Central memory CD8-positive, alpha-beta T cell (primary cell): ENCODE data around the gene CSF2RB.

Experiments
- ATAC-seq: fragments of 150-1000 bp; cut with Tn5 transposase; replicated peaks from 2 replicates; pipeline ENCODE4 v1.10.0; 2022; ENCODE audit warnings: mild to moderate bottlenecking, moderate FRiP score, moderate number of reproducible peaks; ENCODE audit not compliant: poor library complexity, severe bottlenecking; ENCODE audit errors: extremely low read depth
- DNase-seq, 2 donors: peaks; one replicate each; pipeline ENCODE4 v3.0.0; 2021; ENCODE audit warnings: low spot score in 2 of 2
- H3K27ac Mint-ChIP-seq: one replicate; pipeline ENCODE4 v1.8.0; 2022; ENCODE audit warnings: low read depth, mild to moderate bottlenecking, moderate library complexity, mixed read lengths
- H3K27me3 Mint-ChIP-seq: one replicate; pipeline ENCODE4 v1.8.0; 2022; ENCODE audit warnings: mixed read lengths
- H3K36me3 Mint-ChIP-seq: one replicate; pipeline ENCODE4 v1.8.0; 2022; ENCODE audit warnings: mild to moderate bottlenecking, moderate library complexity, mixed read lengths; ENCODE audit not compliant: insufficient read depth
- H3K4me1 Mint-ChIP-seq: one replicate; pipeline ENCODE4 v1.8.0; 2022; ENCODE audit warnings: mixed read lengths
- H3K4me3 Mint-ChIP-seq: one replicate; pipeline ENCODE4 v1.8.0; 2022; ENCODE audit warnings: mild to moderate bottlenecking, moderate library complexity, mixed read lengths
- H3K9me3 Mint-ChIP-seq: one replicate; pipeline ENCODE4 v1.8.0; 2022; ENCODE audit warnings: mixed read lengths

CSF2RB gene

DNA sequence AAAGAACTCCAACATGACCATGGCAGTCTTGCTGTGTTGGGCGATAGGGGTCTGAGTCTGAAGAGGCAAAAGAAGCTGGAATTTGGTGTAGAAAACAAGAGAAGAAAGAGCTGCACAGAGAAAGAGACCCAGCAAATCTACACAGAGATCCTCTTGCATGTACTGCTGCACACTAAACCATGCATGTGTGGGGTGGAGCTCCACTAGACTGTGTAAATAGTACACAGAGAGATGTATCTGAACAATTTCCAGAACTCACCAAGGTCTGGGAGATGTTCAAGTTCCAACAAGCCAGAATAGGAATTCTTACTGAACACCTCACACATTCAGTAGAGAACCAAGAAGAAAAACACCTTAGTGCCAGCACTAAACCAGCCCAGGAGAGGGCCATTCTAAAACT is 42.3 kb downstream of the CSF2RB start:
- DNase-seq: no peak
- ATAC-seq: no peak
- no peaks in the 10 kb centered on the region for H3K36me3 Mint-ChIP-seq
- no peaks in the 10 kb centered on the region for H3K4me1 Mint-ChIP-seq
- H3K9me3 Mint-ChIP-seq: peaks cover 8% of the 10 kb centered on the region
- H3K27ac Mint-ChIP-seq: no peak overlapping the region
- H3K4me3 Mint-ChIP-seq: no peak overlapping the region
- H3K27me3 Mint-ChIP-seq: peaks cover 52% of the 10 kb centered on the region

DNA sequence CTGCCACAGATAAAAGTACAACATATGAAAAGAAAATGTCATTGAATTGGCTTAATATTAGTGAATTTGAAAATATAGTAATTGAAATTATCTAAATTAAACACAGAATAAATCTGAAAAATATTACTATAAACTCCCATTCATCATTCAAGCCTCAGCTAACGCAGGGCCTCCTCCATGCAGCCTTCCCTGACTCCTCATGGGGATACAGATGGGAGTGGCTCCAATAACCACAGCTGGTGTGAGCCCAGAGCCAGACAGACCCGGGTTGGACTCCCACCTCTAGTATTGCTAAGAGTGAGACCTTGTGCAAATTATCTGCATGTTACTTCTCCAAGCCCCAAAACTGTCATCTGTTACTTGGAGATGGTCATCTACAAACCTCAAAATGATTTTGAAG is 44.9 kb downstream of the CSF2RB start:
- ATAC-seq: no peak
- peaks cover 8% of the 10 kb centered on the region for H3K9me3 Mint-ChIP-seq
- H3K27me3 Mint-ChIP-seq: peaks cover 54% of the 10 kb centered on the region
- H3K4me1 Mint-ChIP-seq: no peaks in the 10 kb centered on the region
- DNase-seq: no peak
- H3K36me3 Mint-ChIP-seq: no peaks in the 10 kb centered on the region
- H3K4me3 Mint-ChIP-seq: no peak overlapping the region
- H3K27ac Mint-ChIP-seq: no peak overlapping the region

DNA sequence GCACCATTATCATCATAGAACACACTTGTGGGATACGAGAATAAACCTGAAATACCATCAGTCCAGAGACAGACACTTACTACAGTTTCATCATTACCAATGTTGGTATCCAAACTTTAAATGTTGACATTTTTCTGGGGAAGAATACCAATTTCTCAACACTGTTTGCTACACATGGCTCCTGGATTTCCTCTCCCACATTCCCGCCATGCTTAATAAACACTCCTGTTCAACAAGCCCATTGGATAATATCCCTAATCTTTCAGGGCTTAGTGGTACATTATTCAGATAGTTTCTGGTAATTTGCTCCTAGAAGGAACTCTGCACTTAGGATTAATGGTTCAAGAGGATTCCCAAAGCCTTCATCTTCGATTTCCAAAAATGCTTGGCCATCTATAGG is 48.2 kb downstream of the CSF2RB start:
- no peak overlapping the region for H3K4me3 Mint-ChIP-seq
- H3K27me3 Mint-ChIP-seq: peaks cover 36% of the 10 kb centered on the region
- DNase-seq: no peak
- H3K36me3 Mint-ChIP-seq: no peaks in the 10 kb centered on the region
- H3K27ac Mint-ChIP-seq: no peak overlapping the region
- ATAC-seq: no peak
- peaks cover 5% of the 10 kb centered on the region for H3K9me3 Mint-ChIP-seq
- H3K4me1 Mint-ChIP-seq: no peaks in the 10 kb centered on the region

DNA sequence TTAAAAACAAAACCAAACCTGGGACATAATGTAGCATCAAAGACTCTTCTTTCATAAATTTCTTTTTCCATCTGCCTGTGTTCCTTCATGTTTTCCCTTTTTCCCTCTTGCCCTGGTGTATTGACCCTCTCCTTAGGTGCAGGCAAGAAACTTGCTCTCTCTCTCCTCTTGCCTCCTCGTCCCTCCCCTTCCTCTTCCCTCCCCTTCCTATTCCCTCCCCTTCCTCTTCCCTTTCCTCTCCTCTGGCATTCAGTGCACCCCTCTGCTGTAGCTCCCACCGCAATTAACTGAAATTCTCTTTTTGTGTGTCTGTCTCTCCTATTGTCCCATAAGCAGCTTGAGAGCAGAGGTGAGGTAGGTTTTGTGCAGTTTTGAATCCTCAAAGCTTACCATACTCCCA is 49.9 kb downstream of the CSF2RB start:
- H3K4me1 Mint-ChIP-seq: no peaks in the 10 kb centered on the region
- no peak for ATAC-seq

DNA sequence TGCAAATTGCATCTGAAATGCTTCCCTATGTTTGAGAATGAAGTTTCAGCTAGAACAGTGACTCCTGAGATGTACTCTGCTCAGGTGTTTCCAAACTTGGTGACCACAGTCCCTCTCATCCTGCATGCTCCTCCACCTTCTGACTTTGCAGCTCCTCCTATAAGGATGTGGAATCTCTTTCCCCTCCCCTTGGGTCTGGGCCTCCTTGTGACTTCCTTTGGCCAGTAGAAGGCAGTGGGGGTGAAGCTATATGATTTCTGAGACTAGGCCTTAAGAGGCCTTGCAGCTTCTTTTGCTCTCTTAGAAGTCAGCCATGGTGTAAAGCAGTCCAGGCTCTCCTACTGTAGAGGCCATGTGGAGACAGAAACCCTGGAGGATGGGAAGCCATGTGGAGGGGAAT is 50.7 kb downstream of the CSF2RB start:
- ATAC-seq (no peak), DNase-seq (no peak)
- H3K27ac Mint-ChIP-seq: no peak overlapping the region
- no peak overlapping the region for H3K4me3 Mint-ChIP-seq
- peaks cover 32% of the 10 kb centered on the region for H3K27me3 Mint-ChIP-seq
- H3K4me1 Mint-ChIP-seq: no peaks in the 10 kb centered on the region
- H3K9me3 Mint-ChIP-seq: no peaks in the 10 kb centered on the region
- no peaks in the 10 kb centered on the region for H3K36me3 Mint-ChIP-seq

More for the DNA sequence above, 49.9 kb downstream of the CSF2RB start:
- Mint-ChIP-seq H3K27ac (no peak overlapping the region), H3K36me3 (no peaks in the 10 kb centered on the region), H3K9me3 (no peaks in the 10 kb centered on the region), H3K4me3 (no peak overlapping the region), H3K27me3 (peaks cover 36% of the 10 kb centered on the region)
- no peak for DNase-seq

DNA sequence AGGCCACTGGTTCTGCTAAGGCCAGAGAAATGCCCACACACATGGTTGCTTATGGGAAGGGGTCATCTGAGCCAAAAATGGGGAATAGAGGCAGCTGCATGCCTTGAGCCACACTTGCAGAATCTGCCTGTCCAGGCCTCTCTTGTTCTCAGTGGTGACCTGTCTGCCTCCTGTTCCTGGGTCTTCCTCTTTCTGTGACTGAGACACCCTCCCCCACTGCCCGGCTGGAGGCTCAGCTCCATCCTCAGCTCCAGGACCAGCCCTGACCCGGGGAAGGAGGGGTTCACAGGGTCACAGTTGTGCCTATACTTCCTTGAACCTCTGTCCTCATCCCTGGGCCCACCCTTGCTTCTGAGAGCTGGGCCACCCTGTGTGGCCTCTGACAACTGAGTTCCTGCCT is 52.3 kb downstream of the CSF2RB start:
- no peak overlapping the region for H3K4me3 Mint-ChIP-seq
- no peak overlapping the region for H3K27ac Mint-ChIP-seq

DNA sequence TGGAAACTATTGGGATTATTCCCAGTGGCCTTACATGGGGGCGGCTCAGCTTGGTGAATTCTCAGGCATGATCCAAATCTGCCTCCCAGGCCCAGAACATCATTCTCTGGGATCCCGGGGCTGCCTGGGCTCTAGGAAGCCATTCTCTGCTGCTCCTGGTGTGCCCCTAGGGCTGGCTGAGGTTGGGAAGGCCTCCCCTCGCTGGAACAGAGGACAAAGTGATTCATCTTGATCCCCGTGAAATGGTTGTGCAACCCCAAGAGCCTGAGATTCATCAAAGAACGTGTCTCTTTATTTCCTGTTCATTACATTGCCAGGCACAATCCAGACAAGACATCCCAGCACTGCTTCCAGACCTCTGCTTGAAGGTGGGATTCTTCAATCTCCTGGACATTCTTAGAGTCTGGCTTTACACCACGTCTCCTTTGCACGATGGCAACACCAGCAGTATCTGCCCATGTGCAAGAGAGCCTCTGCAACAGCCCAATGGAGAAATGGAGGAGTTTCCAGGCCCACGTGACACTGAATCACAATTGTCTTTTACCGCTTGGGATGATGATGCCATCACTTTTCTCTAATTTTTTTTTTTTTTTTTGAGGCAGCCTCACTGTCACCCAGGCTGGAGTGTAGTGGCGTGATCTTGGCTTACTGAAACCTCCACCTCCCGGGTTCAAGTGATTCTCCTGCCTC is 53.6 kb downstream of the CSF2RB start:
- no peak for DNase-seq

More for the DNA sequence above, 52.3 kb downstream of the CSF2RB start:
- Mint-ChIP-seq H3K9me3 (no peaks in the 10 kb centered on the region), H3K4me1 (no peaks in the 10 kb centered on the region), H3K27me3 (peaks cover 22% of the 10 kb centered on the region), H3K36me3 (no peaks in the 10 kb centered on the region)
- DNase-seq (no peak), ATAC-seq (no peak)

DNA sequence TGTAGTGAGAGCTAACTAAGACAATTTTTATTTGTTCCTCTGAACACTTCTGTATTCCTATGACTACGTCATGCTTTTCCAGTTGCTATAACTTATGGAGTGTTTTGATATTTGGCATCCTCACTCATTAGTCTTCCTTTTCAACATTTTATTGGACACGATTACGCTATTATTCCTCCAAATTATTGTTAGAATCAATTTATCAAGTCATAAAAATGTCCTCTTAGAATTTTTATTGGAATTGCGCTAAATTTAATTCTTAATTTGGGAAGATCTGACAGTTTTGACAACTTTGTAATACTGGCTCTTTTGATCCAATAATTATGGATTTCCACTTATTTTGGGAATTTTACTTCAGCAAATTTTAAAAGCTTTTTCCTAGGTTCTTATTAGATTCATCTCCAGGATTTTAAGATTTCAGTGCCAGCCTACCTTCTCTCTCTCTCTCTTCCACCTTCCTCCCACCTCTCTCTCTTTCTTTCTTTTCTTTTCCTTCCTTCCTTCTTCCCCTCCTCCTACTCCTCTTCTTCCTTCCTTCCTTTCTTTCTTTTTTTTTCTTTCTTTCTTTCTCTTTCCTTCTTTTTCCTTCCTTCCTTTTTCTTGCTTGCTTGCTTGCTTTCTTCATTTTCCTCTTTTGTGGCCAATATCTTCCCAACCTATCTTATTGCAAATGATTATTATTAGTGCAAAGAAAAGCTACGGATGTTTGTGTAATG is 55.0 kb downstream of the CSF2RB start:
- H3K27ac Mint-ChIP-seq: no peak overlapping the region
- H3K27me3 Mint-ChIP-seq: no peaks in the 10 kb centered on the region
- H3K36me3 Mint-ChIP-seq: no peaks in the 10 kb centered on the region
- no peak overlapping the region for H3K4me3 Mint-ChIP-seq
- no peaks in the 10 kb centered on the region for H3K9me3 Mint-ChIP-seq
- no peak for ATAC-seq
- DNase-seq: no peak
- no peaks in the 10 kb centered on the region for H3K4me1 Mint-ChIP-seq

More for the DNA sequence above, 53.6 kb downstream of the CSF2RB start:
- ATAC-seq: no peak
- Mint-ChIP-seq H3K4me3 (no peak overlapping the region), H3K4me1 (no peaks in the 10 kb centered on the region), H3K27me3 (peaks cover 9% of the 10 kb centered on the region), H3K27ac (no peak overlapping the region), H3K9me3 (no peaks in the 10 kb centered on the region), H3K36me3 (no peaks in the 10 kb centered on the region)

DNA sequence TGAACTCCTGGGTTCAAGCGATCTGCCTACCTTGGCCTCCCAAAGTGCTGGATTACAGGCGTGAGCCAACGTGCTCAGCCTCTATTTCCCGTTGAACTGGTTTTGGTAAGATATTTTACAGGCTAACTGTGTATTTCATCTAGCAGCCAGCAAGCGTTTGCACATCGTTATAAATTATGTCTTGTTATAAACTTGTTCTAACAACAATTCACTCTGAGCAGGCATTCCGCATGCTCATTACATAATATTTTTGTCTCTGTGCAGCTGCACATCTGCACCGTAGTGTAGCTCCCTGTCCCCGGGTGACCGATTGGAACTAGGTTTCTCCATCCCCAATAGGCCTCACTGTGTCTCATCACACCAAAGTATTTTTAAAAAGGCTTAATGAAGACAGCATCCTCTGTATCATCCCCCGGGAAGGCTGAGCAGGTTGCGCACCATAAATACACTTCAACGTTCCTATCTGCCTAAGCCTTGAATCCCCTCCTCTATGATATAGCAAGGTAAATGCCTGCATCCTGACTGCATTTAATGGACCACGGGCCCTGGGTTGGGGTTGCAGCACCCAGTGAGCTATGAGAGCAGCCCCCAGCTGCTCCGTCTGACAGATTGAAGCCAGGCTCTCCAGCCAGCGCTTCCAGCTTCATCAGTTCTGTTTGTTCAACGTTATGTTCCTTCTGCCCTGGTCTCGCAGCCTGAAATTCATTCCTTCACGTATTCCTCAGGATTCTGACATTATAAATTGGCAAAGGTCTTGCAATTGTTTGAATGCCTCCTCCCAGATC is 58.1 kb downstream of the CSF2RB start:
- Mint-ChIP-seq H3K4me1 (no peaks in the 10 kb centered on the region), H3K27ac (no peak overlapping the region), H3K27me3 (no peaks in the 10 kb centered on the region), H3K9me3 (no peaks in the 10 kb centered on the region), H3K36me3 (no peaks in the 10 kb centered on the region), H3K4me3 (no peak overlapping the region)
- no peak for ATAC-seq
- DNase-seq: no peak

DNA sequence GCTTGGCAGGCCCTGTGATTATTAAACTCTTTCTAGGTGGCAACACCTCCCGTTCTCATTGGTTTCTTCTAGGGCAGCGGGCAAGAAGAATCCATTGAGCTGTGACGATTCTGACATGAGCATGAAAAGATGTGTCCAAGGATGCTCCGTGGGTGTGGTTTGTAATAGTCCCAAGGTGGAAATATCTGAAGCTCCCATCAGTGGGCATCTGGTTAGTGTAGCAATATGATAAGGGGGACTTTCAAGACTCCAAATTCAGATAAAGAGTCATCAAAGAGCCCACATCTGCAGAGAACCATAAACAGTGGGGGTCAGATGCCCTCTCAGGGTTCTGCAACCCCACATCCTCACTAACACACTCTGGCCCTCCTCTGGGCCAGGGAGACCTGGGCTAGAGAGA is 63.2 kb downstream of the CSF2RB start:
- Mint-ChIP-seq H3K27me3 (peaks cover under 1% of the 10 kb centered on the region), H3K4me1 (peaks cover 15% of the 10 kb centered on the region), H3K36me3 (no peaks in the 10 kb centered on the region), H3K4me3 (peak overlapping the region; percentile 99), H3K27ac (peak overlapping the region; percentile 95), H3K9me3 (no peaks in the 10 kb centered on the region)
- no peak for DNase-seq
- ATAC-seq: no peak

DNA sequence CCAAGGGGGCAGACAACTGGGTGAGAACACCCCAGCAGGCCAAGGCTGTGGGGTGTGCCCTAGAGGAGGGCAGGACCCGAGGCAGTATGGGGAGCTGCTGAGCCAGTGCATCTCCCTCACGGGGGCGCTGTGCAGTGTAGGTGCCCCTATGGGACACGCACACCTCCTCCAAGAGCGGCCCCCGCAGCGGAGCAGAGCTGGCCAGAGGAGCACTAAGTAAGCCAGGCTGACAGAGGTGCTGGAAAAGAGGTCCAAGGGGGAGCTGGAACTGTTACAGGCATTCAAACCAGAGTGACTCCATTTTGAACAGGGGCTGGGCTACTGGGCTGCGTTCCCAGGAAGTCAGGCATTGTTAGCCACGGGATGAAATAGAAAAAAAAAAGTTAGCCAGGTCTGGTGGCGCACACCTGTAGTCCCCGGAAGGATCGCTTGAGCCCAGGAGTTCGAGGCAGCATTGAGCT is 64.0 kb downstream of the CSF2RB start:
- DNase-seq (peak; percentile 71 to 75), ATAC-seq (peak; percentile 98)
- Mint-ChIP-seq H3K36me3 (no peaks in the 10 kb centered on the region), H3K4me3 (peak overlapping the region; percentile 99), H3K27ac (peak overlapping the region; percentile 95), H3K9me3 (no peaks in the 10 kb centered on the region), H3K4me1 (peaks cover 15% of the 10 kb centered on the region), H3K27me3 (peaks cover 9% of the 10 kb centered on the region)

DNA sequence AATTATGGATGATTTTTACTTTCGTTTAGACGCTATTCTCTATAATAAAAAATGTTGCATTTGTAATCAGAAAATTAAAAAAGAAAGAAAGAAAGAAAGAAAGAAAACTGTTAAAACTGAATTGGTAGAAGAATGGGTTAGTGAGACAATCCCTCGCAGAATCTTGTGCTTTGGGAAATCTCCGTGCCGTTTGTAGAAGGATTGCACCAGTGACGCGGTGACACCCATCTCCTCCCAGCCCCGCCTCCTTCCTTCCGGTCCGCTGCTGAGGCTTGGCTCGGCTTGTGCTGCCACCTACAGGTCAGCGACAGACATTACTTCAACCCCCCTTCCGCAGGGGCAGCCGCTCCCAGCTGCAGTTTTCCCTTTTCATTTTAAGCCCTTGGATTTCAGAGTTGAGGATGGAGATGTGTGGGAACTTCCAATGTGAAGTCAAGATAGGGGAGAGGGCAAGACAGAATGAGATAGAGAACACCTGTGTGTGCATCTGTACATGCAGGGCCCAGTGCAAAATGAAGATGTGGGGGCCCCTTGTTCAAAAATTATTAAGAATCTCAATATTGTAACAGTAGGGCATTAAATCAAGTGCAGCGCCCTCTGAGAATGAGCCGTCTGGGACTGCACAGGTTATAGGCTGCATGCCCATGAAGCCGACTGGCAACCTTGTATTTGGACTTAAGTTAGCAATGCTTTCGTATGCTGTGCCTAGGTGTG is 64.7 kb downstream of the CSF2RB start:
- peak overlapping the region; percentile 95 for H3K27ac Mint-ChIP-seq
- ATAC-seq (peak; percentile 82), DNase-seq (peak; percentile 78 to 81)
- H3K36me3 Mint-ChIP-seq: no peaks in the 10 kb centered on the region
- H3K9me3 Mint-ChIP-seq: no peaks in the 10 kb centered on the region
- peaks cover 16% of the 10 kb centered on the region for H3K27me3 Mint-ChIP-seq
- H3K4me1 Mint-ChIP-seq: peaks cover 15% of the 10 kb centered on the region
- peak overlapping the region; percentile 99 for H3K4me3 Mint-ChIP-seq
